ENCODE measurements around the gene RAMP1. TPM values are rescaled to one million over a fixed set of nuclear protein-coding genes. Genes with fewer than 3 reads are reported as not detected.
A peak's percentile ranks its signal among the peaks of the same experiment; 100 is the strongest.

The RAMP1 gene
- total and polyA plus RNA-seq, 9 of the 15 experiments (the other 6 are each of a cell fraction or from before 2014, with no cell fraction given), result 0.72 to 0.77 TPM; not detected in 7

GRCh38 chr2:237892478-237892877, 33.1 kb downstream of the RAMP1 start:
- Histone ChIP-seq H2AFZ (ENCODE audit: low read depth, low read length) (no peak overlapping the region), H3K9me3 (replicated peaks; ENCODE audit: control insufficient read depth, insufficient read depth, low read depth, low read length) (no peaks in the 10 kb centered on the region), H3K9me1 (ENCODE audit: control insufficient read depth, insufficient read depth, low read length) (no peaks in the 10 kb centered on the region), H4K20me1 (replicated peaks; ENCODE audit: control insufficient read depth, insufficient read depth, low read length) (no peaks in the 10 kb centered on the region), H3K9ac (ENCODE audit: insufficient read depth in 1 of 2, low read depth in 2 of 2, low read length in 2 of 2) (no peak overlapping the region), H3K36me3 (ENCODE audit: control insufficient read depth, insufficient read depth, low read length) (no peaks in the 10 kb centered on the region), H3K4me3 (no peak overlapping the region), H3K27me3 (ENCODE audit: control insufficient read depth in 2 of 2, insufficient read depth in 2 of 2, low read length in 2 of 2) (no peaks in the 10 kb centered on the region), H3K27ac (ENCODE audit: extremely low read depth, low read depth, low read length) (no peak overlapping the region), H3K79me2 (ENCODE audit: control insufficient read depth, insufficient read depth, low read length) (no peaks in the 10 kb centered on the region), H3K4me1 (replicated peaks in 1 of 2; ENCODE audit: control insufficient read depth in 2 of 2, insufficient read depth in 2 of 2, low read length in 2 of 2) (peaks cover 0 to 7% of the 10 kb centered on the region in 2 experiments; a peak in 2 of 5 replicates), H3K4me2 (ENCODE audit: insufficient read depth, low read length) (no peak overlapping the region)
- 6% methylated on average over 2 of the region's 2 CpGs for WGBS (ENCODE audit: insufficient coverage, low coverage, missing lambda C conversion rate)
- ATAC-seq, result no peak
- POLR2A ChIA-PET, result interaction anchor here (1.0 kb wide), 1 partner anchor 167 kb away, joined by 3 read pairs; no protein-coding TSS in a partner anchor
- CTCF ChIA-PET (ENCODE audit: low intra/inter-chr PET ratio), result no interaction called here
- FAIRE-seq, result no peak
- DNase-seq (ENCODE audit: extremely low read depth in 1 of 4, low spot score in 3 of 4), result no peak
- BruUV-seq (replicated peaks), result no TSS peak
- intact Hi-C loops (cut with micrococcal nuclease), result no loop called here
- TF ChIP-seq ZNF140 (CRISPR knock-in tag; IDR thresholded peaks at IDR 0.05) (no peak), TEAD4 (IDR thresholded peaks at IDR 0.05; ENCODE audit: low read length) (peak; percentile 38; the same call in 1 of the 2 replicates), TEAD4 (CRISPR knock-in tag; IDR thresholded peaks at IDR 0.05; ENCODE audit: borderline replicate concordance) (no peak), CBFA2T3 (IDR thresholded peaks at IDR 0.05) (peak; percentile 50; the same call in 1 of the 2 replicates), CBX8 (IDR thresholded peaks at IDR 0.05; ENCODE audit: borderline replicate concordance, extremely low read depth, low read depth, low read length, poor library complexity, severe bottlenecking) (no peak), RBM14 (IDR thresholded peaks at IDR 0.05; ENCODE audit: borderline replicate concordance, insufficient read depth, low read depth, low read length) (no peak), CTBP1 (IDR thresholded peaks at IDR 0.05; ENCODE audit: borderline replicate concordance) (peak; percentile 52; the same call in 1 of the 2 replicates), SP1 (CRISPR knock-in tag; IDR thresholded peaks at IDR 0.05) (no peak), HDAC2 (IDR thresholded peaks at IDR 0.05) (0 out of 2 replicates have a peak, but pooled peaks have one; percentile 20), RCOR1 (IDR thresholded peaks at IDR 0.05; ENCODE audit: borderline replicate concordance in 1 of 2, low read depth in 2 of 2, low read length in 2 of 2) (peak in 1 of 2 experiments; percentile 49; a peak in 2 of 4 replicates), WHSC1 (IDR thresholded peaks at IDR 0.05; ENCODE audit: low read length) (no peak), ZNF830 (CRISPR knock-in tag; IDR thresholded peaks at IDR 0.05) (no peak), RHOXF2B (CRISPR knock-in tag; conservative IDR thresholded peaks at IDR 0.05) (no peak), KLF16 (IDR thresholded peaks at IDR 0.05) (0 out of 2 replicates have a peak, but pooled peaks have one; percentile 24), DNMT1 (IDR thresholded peaks at IDR 0.05) (no peak), ARID1B (IDR thresholded peaks at IDR 0.05) (peak; percentile 48), HES1 (IDR thresholded peaks at IDR 0.05; ENCODE audit: low read depth) (peak; percentile 17; the same call in 1 of the 2 replicates), YY1 (IDR thresholded peaks at IDR 0.05; ENCODE audit: borderline replicate concordance in 1 of 3, control insufficient read depth in 1 of 3, extremely low read depth in 1 of 3, insufficient read depth in 3 of 3, insufficient read length in 1 of 3, insufficient replicate concordance in 2 of 3, low read depth in 1 of 3, low read length in 2 of 3) (no peak)
- in situ Hi-C loops (cut with MboI), result no loop called here
